Vagina (tissue), 2 donors: ENCODE measurements around the gene TFF1.

Source experiments
- POLR2AphosphoS5 ChIP-seq, 2 donors: sonication (generic); formaldehyde crosslinking; IDR thresholded peaks; one replicate each; pipeline ENCODE4 v1.9.0; 2017; ENCODE audit warnings: antibody characterized with exemption in 2 of 2, mild to moderate bottlenecking in 2 of 2, low read depth in 1 of 2; ENCODE audit not compliant: insufficient read depth in 1 of 2
- TF ChIP-seq, protein P1 (sequence below), 3 experiments: fragments of 450-650 bp in 2 of 3; fragments of 200-600 bp in 1 of 3; sonication (generic) in 1 of 3; IDR thresholded peaks; one replicate each; pipeline ENCODE4 v1.5.1; 2017 to 2019; ENCODE audit warnings: antibody characterized with exemption in 3 of 3, mild to moderate bottlenecking in 2 of 3, moderate library complexity in 2 of 3

DNA sequence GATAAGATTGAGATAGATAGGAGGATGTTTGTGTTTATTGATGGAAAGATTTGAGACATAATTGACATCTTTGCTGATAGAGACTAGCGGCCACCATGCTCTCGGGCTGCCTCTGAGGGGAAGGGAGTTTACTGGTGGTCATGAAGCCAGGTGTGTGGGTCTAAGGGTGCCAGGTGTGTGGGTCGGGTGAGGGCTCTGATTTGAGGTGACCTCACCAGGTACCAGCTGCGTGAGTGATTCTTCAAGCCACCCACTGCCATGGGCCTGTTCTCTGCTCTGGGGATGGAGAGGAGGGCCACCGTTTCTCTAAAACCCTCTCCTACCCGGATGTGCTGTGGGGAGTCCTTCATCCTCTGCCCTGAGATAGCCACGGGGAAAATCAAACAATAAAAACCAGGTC is 40.5 kb upstream of the TFF1 start:
- TF ChIP-seq, protein P1, sequence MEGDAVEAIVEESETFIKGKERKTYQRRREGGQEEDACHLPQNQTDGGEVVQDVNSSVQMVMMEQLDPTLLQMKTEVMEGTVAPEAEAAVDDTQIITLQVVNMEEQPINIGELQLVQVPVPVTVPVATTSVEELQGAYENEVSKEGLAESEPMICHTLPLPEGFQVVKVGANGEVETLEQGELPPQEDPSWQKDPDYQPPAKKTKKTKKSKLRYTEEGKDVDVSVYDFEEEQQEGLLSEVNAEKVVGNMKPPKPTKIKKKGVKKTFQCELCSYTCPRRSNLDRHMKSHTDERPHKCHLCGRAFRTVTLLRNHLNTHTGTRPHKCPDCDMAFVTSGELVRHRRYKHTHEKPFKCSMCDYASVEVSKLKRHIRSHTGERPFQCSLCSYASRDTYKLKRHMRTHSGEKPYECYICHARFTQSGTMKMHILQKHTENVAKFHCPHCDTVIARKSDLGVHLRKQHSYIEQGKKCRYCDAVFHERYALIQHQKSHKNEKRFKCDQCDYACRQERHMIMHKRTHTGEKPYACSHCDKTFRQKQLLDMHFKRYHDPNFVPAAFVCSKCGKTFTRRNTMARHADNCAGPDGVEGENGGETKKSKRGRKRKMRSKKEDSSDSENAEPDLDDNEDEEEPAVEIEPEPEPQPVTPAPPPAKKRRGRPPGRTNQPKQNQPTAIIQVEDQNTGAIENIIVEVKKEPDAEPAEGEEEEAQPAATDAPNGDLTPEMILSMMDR (IDR thresholded peaks at IDR 0.05) = no peak
- no peak for TF ChIP-seq POLR2AphosphoS5 (IDR thresholded peaks at IDR 0.05; ENCODE audit: insufficient read depth in 1 of 2, low read depth in 1 of 2)
